ENCODE results near the gene ELFN1. TPM values are rescaled to one million over a fixed set of nuclear protein-coding genes. Genes with fewer than 3 reads are reported as not detected.

Gene ELFN1
- total and polyA plus RNA-seq, 10 of the 15 experiments (the other 5 are each of a cell fraction or from before 2014, with no cell fraction given) = 0.04 TPM; not detected in 9

DNA sequence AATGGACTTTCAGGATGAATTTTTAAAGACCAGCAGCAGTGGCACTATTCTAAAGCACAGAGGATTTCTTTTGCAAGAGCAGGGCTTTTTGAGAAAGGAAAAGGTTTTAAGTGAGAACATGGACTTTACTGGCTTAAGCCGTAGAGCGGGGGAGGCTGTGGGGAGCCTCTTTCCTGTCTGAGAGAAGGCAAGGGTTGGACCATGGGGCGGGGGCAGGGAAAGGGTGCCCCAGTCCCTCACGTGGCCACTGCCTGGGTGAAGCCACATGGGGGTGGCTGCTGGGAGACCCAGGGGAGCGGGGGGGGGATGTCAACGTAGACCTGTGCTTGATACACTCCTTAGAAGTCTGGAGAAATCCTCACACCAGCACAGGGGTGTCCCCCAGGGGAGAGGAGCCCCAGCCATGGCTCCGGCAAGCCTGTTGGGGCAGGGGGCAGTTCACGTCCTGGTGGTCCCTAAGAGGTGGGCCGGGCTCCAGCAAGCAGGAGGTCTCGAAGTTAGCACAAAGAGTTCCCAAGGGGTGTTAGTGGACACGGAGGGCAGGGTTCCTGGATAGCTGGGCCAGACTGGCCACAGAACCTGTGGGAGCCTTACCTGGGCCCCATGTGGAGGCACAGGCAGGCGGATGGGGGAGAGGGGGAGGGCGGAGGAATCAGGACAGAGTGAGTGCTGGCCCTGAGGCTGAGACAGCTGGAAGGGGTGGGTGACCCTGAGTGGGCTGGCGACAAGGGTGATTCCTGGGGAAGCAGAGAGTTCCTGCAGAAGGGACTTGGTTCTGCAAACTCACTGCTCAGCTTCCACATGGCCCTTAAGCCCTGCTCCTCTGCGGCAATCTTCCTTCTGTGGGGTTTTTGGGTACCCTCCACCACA lies 36.9 kb upstream of the ELFN1 start:
- ATAC-seq = no peak
- no peak for DNase-seq (ENCODE audit: low read depth, low spot score)
- no peaks in the 10 kb centered on the region for H3K36me3 ChIP-seq (ENCODE audit: control insufficient read depth in 2 of 2, insufficient read depth in 2 of 2, low read length in 1 of 2)
- H3K27ac ChIP-seq (ENCODE audit: control insufficient read depth, insufficient read depth) = no peak overlapping the region
- intact Hi-C loops (cut with micrococcal nuclease; ENCODE audit: unreplicated experiment) (no loop called here), in situ Hi-C loops (cut with MboI) (no loop called here)
- H3K4me2 ChIP-seq (ENCODE audit: control insufficient read depth, insufficient read depth) = no peak overlapping the region
- RAD21 ChIA-PET (ENCODE audit: unreplicated experiment) = no interaction called here
- SMC1A ChIA-PET (ENCODE audit: uncharacterized antibody, unreplicated experiment) = no interaction called here
- BruUV-seq (replicated peaks) = no TSS peak
- H3K9ac ChIP-seq (ENCODE audit: control insufficient read depth, insufficient read depth, low read length) = no peak overlapping the region
- no peak overlapping the region for H3K4me3 ChIP-seq
- H2AFZ ChIP-seq (ENCODE audit: control insufficient read depth, low read depth, low read length) = no peak overlapping the region
- POLR2A ChIA-PET = no interaction called here
- CTCF ChIA-PET = no interaction called here
- FAIRE-seq = no peak
- no peaks in the 10 kb centered on the region for H3K4me1 ChIP-seq (ENCODE audit: control insufficient read depth, insufficient read depth, low read length)
- 38% methylated on average over 13 of the region's 15 CpGs for WGBS (ENCODE audit: insufficient coverage, insufficient replicate concordance, low lambda C conversion rate, missing lambda C conversion rate)
- H3K27me3 ChIP-seq (replicated peaks in 1 of 2; ENCODE audit: control insufficient read depth in 2 of 2, insufficient read depth in 2 of 2, low read length in 1 of 2) = no peaks in the 10 kb centered on the region
- no peaks in the 10 kb centered on the region; the same call in 2 of the 3 replicates for H3K9me3 ChIP-seq (replicated peaks; ENCODE audit: control insufficient read depth, insufficient read depth, low read length)
- no peaks in the 10 kb centered on the region for H4K20me1 ChIP-seq (ENCODE audit: control insufficient read depth, insufficient read depth)
- TF ChIP-seq RELA (IDR thresholded peaks at IDR 0.05; ENCODE audit: borderline replicate concordance, partially characterized antibody) = no peak
- no peak for TF ChIP-seq SREBF1 (IDR thresholded peaks at IDR 0.05; ENCODE audit: low read length)
- TF ChIP-seq HDGF (IDR thresholded peaks at IDR 0.05) = no peak
- no peak for TF ChIP-seq MYB (IDR thresholded peaks at IDR 0.05; ENCODE audit: borderline replicate concordance, low read depth, low read length)
- TF ChIP-seq SIN3A (IDR thresholded peaks at IDR 0.05; ENCODE audit: low read depth, low read length) = no peak
- no peak for TF ChIP-seq EED (IDR thresholded peaks at IDR 0.05; ENCODE audit: low read depth)
- H3K79me2 ChIP-seq (ENCODE audit: control insufficient read depth, insufficient read depth, low read length) = no peaks in the 10 kb centered on the region

DNA sequence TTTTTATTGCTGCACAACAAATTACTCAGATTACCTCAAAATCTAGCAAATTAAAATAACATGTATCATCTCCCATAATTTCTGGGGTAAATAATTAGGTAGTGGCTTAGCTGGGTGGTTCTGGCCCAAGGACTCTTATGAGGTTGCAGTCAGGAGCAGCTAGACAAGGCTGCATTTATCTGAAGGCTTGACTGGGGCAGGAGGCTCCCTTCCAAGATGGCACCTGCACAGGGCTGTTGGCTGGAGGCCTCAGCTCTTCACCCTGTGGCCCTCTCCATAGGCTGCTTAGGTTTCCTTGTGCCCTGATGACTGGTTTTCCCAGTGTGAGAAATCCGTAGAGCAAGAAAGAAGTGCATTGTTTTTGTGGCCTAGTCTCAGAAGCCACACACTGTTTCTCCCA lies 34.7 kb upstream of the ELFN1 start:
- no peaks in the 10 kb centered on the region for H3K27me3 ChIP-seq (replicated peaks in 1 of 2; ENCODE audit: control insufficient read depth in 2 of 2, insufficient read depth in 2 of 2, low read length in 1 of 2)
- ATAC-seq (no peak), FAIRE-seq (no peak), DNase-seq (ENCODE audit: low read depth, low spot score) (no peak)
- WGBS (ENCODE audit: insufficient coverage, insufficient replicate concordance, low lambda C conversion rate, missing lambda C conversion rate) = 0% methylated on average over 1 of the region's 1 CpG
- H3K79me2 ChIP-seq (ENCODE audit: control insufficient read depth, insufficient read depth, low read length) = no peaks in the 10 kb centered on the region
- H2AFZ ChIP-seq (ENCODE audit: control insufficient read depth, low read depth, low read length) = no peak overlapping the region
- H3K4me2 ChIP-seq (ENCODE audit: control insufficient read depth, insufficient read depth) = no peak overlapping the region
- ChIA-PET CTCF (no interaction called here), SMC1A (ENCODE audit: uncharacterized antibody, unreplicated experiment) (no interaction called here), POLR2A (interaction anchor here (0.5 kb wide), 1 partner anchor 17 kb away, joined by 6 read pairs; no protein-coding TSS in a partner anchor), RAD21 (ENCODE audit: unreplicated experiment) (no interaction called here)
- no peaks in the 10 kb centered on the region for H4K20me1 ChIP-seq (ENCODE audit: control insufficient read depth, insufficient read depth)
- no TSS peak for BruUV-seq (replicated peaks)
- no peak overlapping the region for H3K9ac ChIP-seq (ENCODE audit: control insufficient read depth, insufficient read depth, low read length)
- H3K36me3 ChIP-seq (ENCODE audit: control insufficient read depth in 2 of 2, insufficient read depth in 2 of 2, low read length in 1 of 2) = no peaks in the 10 kb centered on the region
- no peak overlapping the region for H3K4me3 ChIP-seq
- in situ Hi-C loops (cut with MboI) = no loop called here
- H3K4me1 ChIP-seq (ENCODE audit: control insufficient read depth, insufficient read depth, low read length) = no peaks in the 10 kb centered on the region
- no peaks in the 10 kb centered on the region; the same call in 2 of the 3 replicates for H3K9me3 ChIP-seq (replicated peaks; ENCODE audit: control insufficient read depth, insufficient read depth, low read length)
- H3K27ac ChIP-seq (ENCODE audit: control insufficient read depth, insufficient read depth) = no peak overlapping the region
- intact Hi-C loops (cut with micrococcal nuclease; ENCODE audit: unreplicated experiment) = no loop called here
- no peak for TF ChIP-seq WRNIP1 (IDR thresholded peaks at IDR 0.05; ENCODE audit: borderline replicate concordance, low read depth, low read length)
- TF ChIP-seq FOS (IDR thresholded peaks at IDR 0.05; ENCODE audit: borderline replicate concordance, extremely low read depth, insufficient read length) = no peak
- no peak for TF ChIP-seq JUNB (IDR thresholded peaks at IDR 0.05)
- TF ChIP-seq, protein P1, sequence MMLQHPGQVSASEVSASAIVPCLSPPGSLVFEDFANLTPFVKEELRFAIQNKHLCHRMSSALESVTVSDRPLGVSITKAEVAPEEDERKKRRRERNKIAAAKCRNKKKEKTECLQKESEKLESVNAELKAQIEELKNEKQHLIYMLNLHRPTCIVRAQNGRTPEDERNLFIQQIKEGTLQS (IDR thresholded peaks at IDR 0.05; ENCODE audit: borderline replicate concordance, extremely low read depth, low read depth, low read length) = no peak
- no peak for TF ChIP-seq BCL11A (IDR thresholded peaks at IDR 0.05; ENCODE audit: low read depth, low read length)
- no peak for TF ChIP-seq NR2C1 (IDR thresholded peaks at IDR 0.05)
- TF ChIP-seq, protein P2, sequence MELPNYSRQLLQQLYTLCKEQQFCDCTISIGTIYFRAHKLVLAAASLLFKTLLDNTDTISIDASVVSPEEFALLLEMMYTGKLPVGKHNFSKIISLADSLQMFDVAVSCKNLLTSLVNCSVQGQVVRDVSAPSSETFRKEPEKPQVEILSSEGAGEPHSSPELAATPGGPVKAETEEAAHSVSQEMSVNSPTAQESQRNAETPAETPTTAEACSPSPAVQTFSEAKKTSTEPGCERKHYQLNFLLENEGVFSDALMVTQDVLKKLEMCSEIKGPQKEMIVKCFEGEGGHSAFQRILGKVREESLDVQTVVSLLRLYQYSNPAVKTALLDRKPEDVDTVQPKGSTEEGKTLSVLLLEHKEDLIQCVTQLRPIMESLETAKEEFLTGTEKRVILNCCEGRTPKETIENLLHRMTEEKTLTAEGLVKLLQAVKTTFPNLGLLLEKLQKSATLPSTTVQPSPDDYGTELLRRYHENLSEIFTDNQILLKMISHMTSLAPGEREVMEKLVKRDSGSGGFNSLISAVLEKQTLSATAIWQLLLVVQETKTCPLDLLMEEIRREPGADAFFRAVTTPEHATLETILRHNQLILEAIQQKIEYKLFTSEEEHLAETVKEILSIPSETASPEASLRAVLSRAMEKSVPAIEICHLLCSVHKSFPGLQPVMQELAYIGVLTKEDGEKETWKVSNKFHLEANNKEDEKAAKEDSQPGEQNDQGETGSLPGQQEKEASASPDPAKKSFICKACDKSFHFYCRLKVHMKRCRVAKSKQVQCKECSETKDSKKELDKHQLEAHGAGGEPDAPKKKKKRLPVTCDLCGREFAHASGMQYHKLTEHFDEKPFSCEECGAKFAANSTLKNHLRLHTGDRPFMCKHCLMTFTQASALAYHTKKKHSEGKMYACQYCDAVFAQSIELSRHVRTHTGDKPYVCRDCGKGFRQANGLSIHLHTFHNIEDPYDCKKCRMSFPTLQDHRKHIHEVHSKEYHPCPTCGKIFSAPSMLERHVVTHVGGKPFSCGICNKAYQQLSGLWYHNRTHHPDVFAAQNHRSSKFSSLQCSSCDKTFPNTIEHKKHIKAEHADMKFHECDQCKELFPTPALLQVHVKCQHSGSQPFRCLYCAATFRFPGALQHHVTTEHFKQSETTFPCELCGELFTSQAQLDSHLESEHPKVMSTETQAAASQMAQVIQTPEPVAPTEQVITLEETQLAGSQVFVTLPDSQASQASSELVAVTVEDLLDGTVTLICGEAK (IDR thresholded peaks at IDR 0.05; ENCODE audit: borderline replicate concordance) = no peak
- TF ChIP-seq MEF2A (IDR thresholded peaks at IDR 0.05; ENCODE audit: insufficient read depth, low read depth, low read length) = no peak

All from GM12878 (cell line).